ENCODE results near the gene TMEM255A.

Gene TMEM255A

GRCh38 chrX:120260369-120260768 lies 50.9 kb downstream of the TMEM255A start:
- H3K27me3 ChIP-seq (ENCODE audit: low read depth, low read length): no peaks in the 10 kb centered on the region
- no peaks in the 10 kb centered on the region for H3K4me1 ChIP-seq (ENCODE audit: control insufficient read depth in 1 of 2, insufficient read depth in 2 of 2, low read length in 2 of 2)
- H3K27ac ChIP-seq (ENCODE audit: low read length): no peak overlapping the region
- H3K36me3 ChIP-seq (ENCODE audit: control insufficient read depth in 1 of 2, insufficient read depth in 2 of 2, low read length in 2 of 2): no peaks in the 10 kb centered on the region
- no peak overlapping the region for H3K4me3 ChIP-seq (ENCODE audit: low read depth in 1 of 2, low read length in 2 of 2)
- H3K9me3 ChIP-seq (ENCODE audit: control insufficient read depth in 1 of 2, low read length in 2 of 2): no peaks in the 10 kb centered on the region

DNA sequence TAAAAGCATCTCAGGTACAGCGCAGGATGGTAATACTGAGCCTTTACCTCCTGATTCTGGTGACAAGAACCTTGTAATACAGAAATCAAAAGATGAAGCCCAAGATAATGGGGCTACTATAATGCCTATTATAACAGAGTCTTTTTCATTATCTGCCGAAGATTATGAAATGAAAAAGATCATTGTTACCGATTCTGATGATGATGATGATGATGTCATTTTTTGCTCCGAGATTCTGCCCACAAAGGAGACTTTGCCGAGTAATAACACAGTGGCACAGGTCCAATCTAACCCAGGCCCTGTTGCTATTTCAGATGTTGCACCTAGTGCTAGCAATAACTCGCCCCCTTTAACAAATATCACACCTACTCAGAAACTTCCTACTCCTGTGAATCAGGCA lies 57.5 kb downstream of the TMEM255A start:
- Histone ChIP-seq H3K4me1 (ENCODE audit: control insufficient read depth in 1 of 2, insufficient read depth in 2 of 2, low read length in 2 of 2) (peaks cover 0 to 4% of the 10 kb centered on the region in 2 donors), H3K27me3 (ENCODE audit: low read depth, low read length) (no peaks in the 10 kb centered on the region), H3K9me3 (ENCODE audit: control insufficient read depth in 1 of 2, low read length in 2 of 2) (no peaks in the 10 kb centered on the region), H3K27ac (ENCODE audit: low read length) (no peak overlapping the region), H3K36me3 (ENCODE audit: control insufficient read depth in 1 of 2, insufficient read depth in 2 of 2, low read length in 2 of 2) (peaks cover 6 to 12% of the 10 kb centered on the region in 2 donors), H3K4me3 (ENCODE audit: low read depth in 1 of 2, low read length in 2 of 2) (no peak overlapping the region)

- Histone ChIP-seq H3K27ac (ENCODE audit: low read length) (peak overlapping the region; percentile 74), H3K4me3 (ENCODE audit: low read depth in 1 of 2, low read length in 2 of 2) (peak overlapping the region; percentile 70 to 84), H3K36me3 (ENCODE audit: control insufficient read depth in 1 of 2, insufficient read depth in 2 of 2, low read length in 2 of 2) (peaks cover 6 to 12% of the 10 kb centered on the region in 2 donors), H3K27me3 (ENCODE audit: low read depth, low read length) (no peaks in the 10 kb centered on the region), H3K4me1 (ENCODE audit: control insufficient read depth in 1 of 2, insufficient read depth in 2 of 2, low read length in 2 of 2) (peaks cover 0 to 4% of the 10 kb centered on the region in 2 donors), H3K9me3 (ENCODE audit: control insufficient read depth in 1 of 2, low read length in 2 of 2) (no peaks in the 10 kb centered on the region)
These were observed 59.7 kb downstream of the TMEM255A start for GRCh38 chrX:120251471-120252011.

- H3K4me3 ChIP-seq (ENCODE audit: low read depth in 1 of 2, low read length in 2 of 2): peak within 1 kb of the TSS; percentile 70 to 84
These were observed 60.6 kb downstream of the TMEM255A start, which contains the start of gene ZBTB33 for GRCh38 chrX:120250522-120251271. ZBTB33 (plus strand) TSS chrX:120250812; CDS start chrX:120253416, 2,604 bp downstream.

GRCh38 chrX:120244735-120245498 lies 66.3 kb downstream of the TMEM255A start:
- Histone ChIP-seq H3K27ac (ENCODE audit: low read length) (peak overlapping the region; percentile 80), H3K36me3 (ENCODE audit: control insufficient read depth in 1 of 2, insufficient read depth in 2 of 2, low read length in 2 of 2) (no peaks in the 10 kb centered on the region), H3K4me1 (ENCODE audit: control insufficient read depth in 1 of 2, insufficient read depth in 2 of 2, low read length in 2 of 2) (peaks cover 0 to 9% of the 10 kb centered on the region in 2 donors), H3K9me3 (ENCODE audit: control insufficient read depth in 1 of 2, low read length in 2 of 2) (no peaks in the 10 kb centered on the region), H3K4me3 (ENCODE audit: low read depth in 1 of 2, low read length in 2 of 2) (peak overlapping the region; percentile 78 to 81), H3K27me3 (ENCODE audit: low read depth, low read length) (no peaks in the 10 kb centered on the region)

More at GRCh38 chrX:120250522-120251271, 60.6 kb downstream of the TMEM255A start, which contains the start of gene ZBTB33:
- H3K27ac ChIP-seq (ENCODE audit: low read length): peak within 1 kb of the TSS; percentile 74
- no peaks in the 10 kb centered on the region for H3K9me3 ChIP-seq (ENCODE audit: control insufficient read depth in 1 of 2, low read length in 2 of 2)
- H3K36me3 ChIP-seq (ENCODE audit: control insufficient read depth in 1 of 2, insufficient read depth in 2 of 2, low read length in 2 of 2): peaks cover 6 to 12% of the 10 kb centered on the region in 2 donors
- peaks cover 0 to 4% of the 10 kb centered on the region in 2 donors for H3K4me1 ChIP-seq (ENCODE audit: control insufficient read depth in 1 of 2, insufficient read depth in 2 of 2, low read length in 2 of 2)
- H3K27me3 ChIP-seq (ENCODE audit: low read depth, low read length): no peaks in the 10 kb centered on the region

- no peaks in the 10 kb centered on the region for H3K27me3 ChIP-seq (ENCODE audit: low read depth, low read length)
- no peaks in the 10 kb centered on the region for H3K9me3 ChIP-seq (ENCODE audit: control insufficient read depth in 1 of 2, low read length in 2 of 2)
- no peaks in the 10 kb centered on the region for H3K36me3 ChIP-seq (ENCODE audit: control insufficient read depth in 1 of 2, insufficient read depth in 2 of 2, low read length in 2 of 2)
- H3K4me1 ChIP-seq (ENCODE audit: control insufficient read depth in 1 of 2, insufficient read depth in 2 of 2, low read length in 2 of 2): peaks cover 0 to 9% of the 10 kb centered on the region in 2 donors
- peak overlapping the region; percentile 78 to 81 for H3K4me3 ChIP-seq (ENCODE audit: low read depth in 1 of 2, low read length in 2 of 2)
- H3K27ac ChIP-seq (ENCODE audit: low read length): peak overlapping the region; percentile 80
These were observed 66.9 kb downstream of the TMEM255A start for GRCh38 chrX:120244395-120244734.

- no peaks in the 10 kb centered on the region for H3K27me3 ChIP-seq (ENCODE audit: low read depth, low read length)
- no peak overlapping the region for H3K4me3 ChIP-seq (ENCODE audit: low read depth in 1 of 2, low read length in 2 of 2)
- no peaks in the 10 kb centered on the region for H3K36me3 ChIP-seq (ENCODE audit: control insufficient read depth in 1 of 2, insufficient read depth in 2 of 2, low read length in 2 of 2)
- H3K9me3 ChIP-seq (ENCODE audit: control insufficient read depth in 1 of 2, low read length in 2 of 2): no peaks in the 10 kb centered on the region
- H3K4me1 ChIP-seq (ENCODE audit: control insufficient read depth in 1 of 2, insufficient read depth in 2 of 2, low read length in 2 of 2): peaks cover 0 to 9% of the 10 kb centered on the region in 2 donors
- no peak overlapping the region for H3K27ac ChIP-seq (ENCODE audit: low read length)
These were observed 68.4 kb downstream of the TMEM255A start for GRCh38 chrX:120242813-120243212.

GRCh38 chrX:120238933-120239332 lies 72.3 kb downstream of the TMEM255A start:
- no peaks in the 10 kb centered on the region for H3K27me3 ChIP-seq (ENCODE audit: low read depth, low read length)
- no peak overlapping the region for H3K27ac ChIP-seq (ENCODE audit: low read length)
- no peaks in the 10 kb centered on the region for H3K36me3 ChIP-seq (ENCODE audit: control insufficient read depth in 1 of 2, insufficient read depth in 2 of 2, low read length in 2 of 2)
- peaks cover 0 to 8% of the 10 kb centered on the region in 2 donors for H3K4me1 ChIP-seq (ENCODE audit: control insufficient read depth in 1 of 2, insufficient read depth in 2 of 2, low read length in 2 of 2)
- H3K4me3 ChIP-seq (ENCODE audit: low read depth in 1 of 2, low read length in 2 of 2): no peak overlapping the region
- H3K9me3 ChIP-seq (ENCODE audit: control insufficient read depth in 1 of 2, low read length in 2 of 2): no peaks in the 10 kb centered on the region

GRCh38 chrX:120236687-120237479 lies 74.4 kb downstream of the TMEM255A start:
- H3K27ac ChIP-seq (ENCODE audit: low read length): no peak overlapping the region
- no peaks in the 10 kb centered on the region for H3K36me3 ChIP-seq (ENCODE audit: control insufficient read depth in 1 of 2, insufficient read depth in 2 of 2, low read length in 2 of 2)
- no peak overlapping the region for H3K4me3 ChIP-seq (ENCODE audit: low read depth in 1 of 2, low read length in 2 of 2)
- H3K27me3 ChIP-seq (ENCODE audit: low read depth, low read length): no peaks in the 10 kb centered on the region
- no peaks in the 10 kb centered on the region for H3K4me1 ChIP-seq (ENCODE audit: control insufficient read depth in 1 of 2, insufficient read depth in 2 of 2, low read length in 2 of 2)
- H3K9me3 ChIP-seq (ENCODE audit: control insufficient read depth in 1 of 2, low read length in 2 of 2): no peaks in the 10 kb centered on the region

DNA sequence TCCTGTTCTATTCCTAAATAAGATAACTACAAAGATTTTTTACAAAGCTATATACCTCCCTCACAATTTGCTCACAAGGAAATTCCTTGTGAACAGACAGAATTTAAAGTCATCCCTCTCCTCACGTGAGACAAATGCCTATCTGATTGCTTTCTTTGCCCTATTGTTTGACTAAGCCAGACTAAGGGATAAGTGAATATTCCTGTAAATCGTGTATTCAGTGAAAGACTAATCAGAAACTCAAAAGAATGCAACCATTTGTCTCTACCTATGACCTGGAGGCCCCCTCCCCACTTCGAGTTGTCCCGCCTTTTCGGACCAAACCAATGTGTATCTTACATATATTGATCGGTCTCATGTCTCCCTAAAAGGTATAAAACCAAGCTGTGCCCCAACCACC lies 76.0 kb downstream of the TMEM255A start:
- H3K4me1 ChIP-seq (ENCODE audit: control insufficient read depth in 1 of 2, insufficient read depth in 2 of 2, low read length in 2 of 2): no peaks in the 10 kb centered on the region
- H3K36me3 ChIP-seq (ENCODE audit: control insufficient read depth in 1 of 2, insufficient read depth in 2 of 2, low read length in 2 of 2): no peaks in the 10 kb centered on the region
- no peaks in the 10 kb centered on the region for H3K27me3 ChIP-seq (ENCODE audit: low read depth, low read length)
- no peak overlapping the region for H3K27ac ChIP-seq (ENCODE audit: low read length)
- H3K9me3 ChIP-seq (ENCODE audit: control insufficient read depth in 1 of 2, low read length in 2 of 2): no peaks in the 10 kb centered on the region
- H3K4me3 ChIP-seq (ENCODE audit: low read depth in 1 of 2, low read length in 2 of 2): no peak overlapping the region

Data from muscle layer of duodenum (tissue), 2 donors.